HepG2 (cell line): Measurements from ENCODE around the gene GALNT10. TPM values are rescaled to one million over a fixed set of nuclear protein-coding genes. Genes with fewer than 3 reads are reported as not detected.
A peak's percentile ranks its signal among the peaks of the same experiment; 100 is the strongest.

Source experiments
- ATAD3A ChIP-seq: sonication (generic); formaldehyde crosslinking; IDR thresholded peaks from 2 replicates; pipeline ENCODE4 v1.4.0; 2020; ENCODE audit warnings: missing genetic modification reagents
- CEBPG ChIP-seq: IDR thresholded peaks from 2 replicates; pipeline ENCODE4 v1.6.1; 2016
- CREB1 ChIP-seq, 2 experiments: fragments of 450-650 bp in 1 of 2; IDR thresholded peaks; 2 replicates each; pipeline ENCODE4 v1.6.1; 2016 to 2017; ENCODE audit warnings: control low read depth in 1 of 2, mild to moderate bottlenecking in 1 of 2, missing compliant biosample characterization in 1 of 2, missing genetic modification characterization in 1 of 2
- FOXA1 ChIP-seq, 2 experiments: fragments of 450-650 bp in 1 of 2; sonication (generic) in 1 of 2; formaldehyde crosslinking in 1 of 2; IDR thresholded peaks; 2 replicates each; pipeline versions ENCODE4 v1.4.0 to v1.6.1; 2016 to 2020; ENCODE audit warnings: missing genetic modification reagents in 1 of 2
- FOXA3 ChIP-seq: IDR thresholded peaks from 2 replicates; pipeline ENCODE4 v1.6.1; 2016; ENCODE audit warnings: missing genetic modification reagents, missing compliant biosample characterization
- NFE2 ChIP-seq: sonication (generic); formaldehyde crosslinking; IDR thresholded peaks from 2 replicates; pipeline ENCODE4 v1.4.0; 2020; ENCODE audit warnings: missing genetic modification reagents
- PBX2 ChIP-seq: IDR thresholded peaks from 2 replicates; pipeline ENCODE4 v1.6.1; 2016; ENCODE audit warnings: control low read depth
- PRDM10 ChIP-seq: sonication (generic); formaldehyde crosslinking; IDR thresholded peaks from 2 replicates; pipeline ENCODE4 v1.4.0; 2020; ENCODE audit warnings: low read depth, missing genetic modification reagents
- PREB ChIP-seq: sonication (generic); formaldehyde crosslinking; IDR thresholded peaks from 2 replicates; pipeline ENCODE4 v1.4.0; 2020; ENCODE audit warnings: missing genetic modification reagents
- TERF1 ChIP-seq: sonication (generic); formaldehyde crosslinking; IDR thresholded peaks from 2 replicates; pipeline ENCODE4 v1.8.0; 2022; ENCODE audit warnings: mild to moderate bottlenecking, missing genetic modification reagents, moderate library complexity
- THAP9 ChIP-seq: sonication (generic); formaldehyde crosslinking; IDR thresholded peaks from 2 replicates; pipeline ENCODE4; 2020; ENCODE audit warnings: missing genetic modification reagents, mild to moderate bottlenecking, borderline replicate concordance
- ZBTB2 ChIP-seq: sonication (generic); formaldehyde crosslinking; IDR thresholded peaks from 2 replicates; pipeline ENCODE4 v1.8.0; 2022; ENCODE audit warnings: low read depth, missing genetic modification reagents
- ZFP91 ChIP-seq: sonication (generic); formaldehyde crosslinking; IDR thresholded peaks from 2 replicates; pipeline ENCODE4 v1.9.0; 2022; ENCODE audit warnings: missing genetic modification reagents, mild to moderate bottlenecking, borderline replicate concordance
- ZNF550 ChIP-seq: sonication (generic); formaldehyde crosslinking; IDR thresholded peaks from 2 replicates; pipeline ENCODE4 v1.4.0; 2020; ENCODE audit warnings: mild to moderate bottlenecking, missing genetic modification reagents, borderline replicate concordance
- ZNF629 ChIP-seq: sonication (generic); formaldehyde crosslinking; conservative IDR thresholded peaks from 2 replicates; pipeline ENCODE4 v1.5.0; 2020; ENCODE audit warnings: missing genetic modification reagents
- ZNF878 ChIP-seq: sonication (generic); formaldehyde crosslinking; IDR thresholded peaks from 2 replicates; pipeline ENCODE4 v1.8.1; 2023; ENCODE audit warnings: mild to moderate bottlenecking, missing genetic modification reagents, moderate library complexity
- polyA plus RNA-seq, 8 experiments: library from polyadenylated mRNA; depleted of rRNA in 3 of 8; stranded (reverse) in 7 of 8; unstranded in 1 of 8; fragments of >200 nt; fragmentation: Illumina TruSeq in 4 of 8; extraction: Trizol in 4 of 8; gene quantifications; 2 replicates each; pipeline versions ENCODE4 v1.2.1 to v1.2.3, GENCODE V29; 2011 to 2016; ENCODE audit warnings: low read depth in 4 of 8, missing spikeins in 1 of 8, mixed read lengths in 1 of 8; ENCODE audit not compliant: insufficient read depth in 1 of 8
- total RNA-seq, 5 experiments: library from RNA; depleted of rRNA; stranded (reverse); fragments of >200 nt; fragmentation: Illumina TruSeq; extraction: Trizol; gene quantifications; 2 replicates each; pipeline ENCODE4 v1.2.3, GENCODE V29; 2016; ENCODE audit warnings: low read depth in 1 of 5

GALNT10 gene
- total and polyA plus RNA-seq, 2 of the 13 experiments (the other 11 are each of a cell fraction or from before 2014, with no cell fraction given) = 8.1 to 11.2 TPM

GRCh38 chr5:154465169-154465568 is 274.6 kb downstream of the GALNT10 start (continued):
- TF ChIP-seq PREB = no peak
- TF ChIP-seq ZNF878 (CRISPR knock-in tag) = no peak
- peak; percentile 50; the same call in 1 of the 2 replicates for TF ChIP-seq FOXA3
- TF ChIP-seq CEBPG (CRISPR knock-in tag) = peak; percentile 82
- TF ChIP-seq NFE2 = no peak
- no peak for TF ChIP-seq ZNF550
- TF ChIP-seq PRDM10 (CRISPR knock-in tag) = no peak
- no peak for TF ChIP-seq FOXA1 (IDR thresholded peaks at IDR 0.05)
- TF ChIP-seq FOXA1 (CRISPR knock-in tag; IDR thresholded peaks at IDR 0.05) = no peak
- no peak for TF ChIP-seq ZFP91
- no peak for TF ChIP-seq TERF1
- TF ChIP-seq ATAD3A (CRISPR knock-in tag) = no peak
- TF ChIP-seq PBX2 (CRISPR knock-in tag) = no peak
- no peak for TF ChIP-seq CREB1 (IDR thresholded peaks at IDR 0.05)
- TF ChIP-seq CREB1 (CRISPR knock-in tag; IDR thresholded peaks at IDR 0.05) = no peak
- peak; percentile 82 for TF ChIP-seq ZNF629 (CRISPR knock-in tag)
- TF ChIP-seq ZBTB2 (CRISPR knock-in tag) = no peak
- TF ChIP-seq THAP9 = no peak
